ENCODE results near the gene EEIG1.

Gene EEIG1

DNA sequence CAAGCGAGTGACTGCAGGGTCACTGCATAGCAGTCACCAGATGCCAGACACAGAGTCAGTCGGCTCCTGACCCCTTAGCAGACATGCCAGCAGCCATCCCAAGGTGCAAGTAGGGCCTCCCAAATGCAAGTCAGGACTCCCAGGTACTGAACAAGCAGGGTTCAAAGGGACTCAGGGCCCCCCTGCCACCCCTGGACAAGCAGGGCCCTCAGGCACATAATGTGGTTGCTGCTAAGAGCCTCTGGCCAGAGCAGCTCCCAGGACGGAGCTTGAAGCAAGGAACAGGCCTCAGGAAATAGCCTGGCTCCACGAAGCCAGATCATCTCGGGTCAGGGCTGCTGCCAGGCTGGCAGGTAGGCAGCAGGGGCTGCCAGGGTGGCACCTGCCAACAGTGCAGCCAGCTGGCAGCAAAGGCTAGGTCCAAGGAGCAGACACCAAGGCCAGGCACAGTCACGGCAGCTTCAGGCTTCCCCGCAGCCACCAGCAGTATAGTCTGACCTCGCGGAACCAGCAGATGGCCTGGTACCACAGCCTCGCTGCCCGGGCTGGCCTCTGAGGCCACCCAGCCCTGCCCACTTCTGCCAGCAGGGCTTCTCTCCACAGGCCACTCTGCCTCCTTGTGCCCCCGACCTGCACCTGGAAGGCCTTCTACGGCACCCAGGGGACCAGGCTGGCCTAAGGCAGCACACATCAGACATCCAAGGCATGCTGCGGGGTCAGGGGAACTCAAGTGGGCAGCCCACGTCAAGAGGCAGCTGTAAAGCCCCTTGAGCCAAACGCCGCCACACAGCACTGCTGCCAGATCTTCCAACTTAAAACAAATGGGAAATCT, 7.4 kb downstream of the EEIG1 start:
- no peak for DNase-seq

DNA sequence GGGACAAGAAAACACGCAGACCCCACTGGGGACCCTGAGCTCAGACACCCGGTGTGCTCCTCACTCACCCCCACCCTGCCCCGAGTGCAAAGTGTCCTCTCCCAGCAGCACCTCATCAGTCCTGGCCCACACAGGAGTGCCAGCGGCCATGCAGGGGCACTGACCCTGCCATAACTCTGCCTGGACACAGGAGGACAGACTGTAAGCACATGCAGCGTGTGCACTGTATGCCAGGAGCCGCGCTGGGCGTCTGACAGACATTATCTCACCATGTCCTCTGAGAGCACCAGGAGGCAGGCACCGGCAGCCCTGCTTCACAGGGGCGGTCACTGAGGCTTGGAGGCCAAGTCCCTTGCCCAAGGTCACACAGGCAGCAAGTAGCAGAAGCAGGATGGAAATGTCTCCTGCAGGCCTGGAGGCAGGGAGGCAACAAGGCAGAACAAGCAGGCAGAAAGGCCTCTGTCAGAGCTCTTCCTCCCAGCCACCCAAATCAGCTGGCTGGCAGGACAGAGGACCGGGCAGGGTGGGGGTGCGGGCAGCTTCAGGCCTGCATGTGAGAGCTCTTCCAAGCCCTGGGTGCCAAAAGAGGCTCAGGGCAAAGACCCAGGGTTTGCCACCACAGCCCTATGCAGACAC, 8.4 kb downstream of the EEIG1 start:
- no peak for DNase-seq

DNA sequence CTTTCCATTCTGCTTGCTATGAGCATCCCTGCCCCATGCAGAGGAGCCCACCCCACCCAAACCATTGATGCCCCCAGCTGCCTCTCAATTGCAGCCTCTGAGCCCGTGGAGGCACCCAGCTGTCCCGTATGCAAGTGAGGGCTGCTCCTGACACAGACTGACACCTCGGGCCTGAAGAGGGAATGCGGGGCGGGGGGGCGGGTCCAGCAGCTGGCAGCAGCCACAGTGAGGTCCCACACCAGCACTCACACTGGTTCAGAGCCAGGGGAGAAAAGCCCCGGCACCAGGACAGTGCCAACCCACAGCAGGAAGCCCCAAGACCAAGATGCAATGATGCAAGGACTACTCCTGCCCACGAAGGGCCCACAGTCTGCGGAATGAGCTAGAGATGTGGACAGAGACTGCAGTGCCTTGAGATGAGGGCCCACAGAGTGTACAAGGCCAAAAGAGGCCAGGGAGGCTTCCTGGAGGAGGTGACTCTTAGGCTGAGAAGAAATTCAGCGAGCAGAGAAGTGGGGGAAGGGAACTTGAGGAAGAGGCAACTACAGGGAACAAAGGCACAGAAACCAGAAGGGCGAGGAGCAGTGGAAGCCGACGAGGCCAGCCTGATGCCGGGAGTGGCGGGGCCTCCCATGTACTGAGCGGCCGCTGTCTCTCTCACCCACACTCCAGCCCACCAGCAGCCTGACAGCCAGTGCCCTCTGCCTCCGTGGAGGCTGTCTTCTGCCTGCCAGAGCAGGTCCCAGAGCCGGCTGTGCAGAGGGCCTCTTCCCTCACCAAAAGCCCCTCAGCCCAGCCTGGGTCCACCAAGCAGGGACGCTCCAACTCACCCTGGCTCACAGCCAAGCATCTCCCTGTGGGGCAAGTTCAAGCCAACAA, 9.2 kb downstream of the EEIG1 start:
- no peak for DNase-seq

DNA sequence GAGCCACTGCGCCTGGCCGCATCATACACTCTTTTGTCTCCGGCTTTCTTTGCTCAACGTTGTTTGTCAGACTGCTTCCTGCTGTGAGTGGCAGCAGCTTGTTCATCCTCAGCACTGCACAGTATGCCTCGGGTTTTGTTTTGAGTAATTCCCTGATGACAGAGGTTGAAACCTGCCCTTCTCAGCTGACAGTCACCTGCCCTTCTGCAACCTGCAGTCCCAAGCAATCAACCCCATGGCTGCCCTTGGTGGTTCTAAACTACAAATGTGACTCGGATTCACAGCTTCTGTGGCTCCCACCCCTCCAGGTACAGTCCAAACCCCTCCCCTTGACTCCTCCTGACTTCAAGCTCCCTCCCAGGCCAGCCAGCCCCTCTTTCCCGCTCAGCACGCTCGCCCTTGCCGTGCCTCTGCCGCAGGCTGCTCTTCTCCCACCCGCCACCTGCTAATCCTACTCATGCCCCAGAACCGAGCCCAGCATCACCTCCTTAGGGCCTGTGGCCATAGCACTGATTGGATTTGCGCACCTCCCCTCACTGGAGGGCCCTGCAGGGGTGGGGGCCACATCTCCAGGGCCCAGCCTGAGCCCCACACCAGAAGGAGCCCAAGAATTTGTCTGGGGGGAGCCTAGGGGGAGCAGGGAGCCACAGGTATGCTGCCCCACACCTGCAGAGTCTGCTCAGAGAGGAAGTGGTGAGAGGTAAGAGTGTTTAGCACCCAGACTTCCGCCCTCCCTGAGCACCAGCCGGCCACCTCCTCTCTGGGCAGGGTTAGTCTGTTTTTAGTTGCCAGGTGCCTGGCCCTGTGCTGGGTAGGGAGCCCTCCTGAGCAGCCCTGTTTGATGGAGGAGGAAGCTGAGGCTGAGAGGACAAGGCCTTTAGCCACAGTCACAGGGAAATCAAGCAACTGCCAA, 10.1 kb downstream of the EEIG1 start:
- DNase-seq = peak; percentile 90

DNA sequence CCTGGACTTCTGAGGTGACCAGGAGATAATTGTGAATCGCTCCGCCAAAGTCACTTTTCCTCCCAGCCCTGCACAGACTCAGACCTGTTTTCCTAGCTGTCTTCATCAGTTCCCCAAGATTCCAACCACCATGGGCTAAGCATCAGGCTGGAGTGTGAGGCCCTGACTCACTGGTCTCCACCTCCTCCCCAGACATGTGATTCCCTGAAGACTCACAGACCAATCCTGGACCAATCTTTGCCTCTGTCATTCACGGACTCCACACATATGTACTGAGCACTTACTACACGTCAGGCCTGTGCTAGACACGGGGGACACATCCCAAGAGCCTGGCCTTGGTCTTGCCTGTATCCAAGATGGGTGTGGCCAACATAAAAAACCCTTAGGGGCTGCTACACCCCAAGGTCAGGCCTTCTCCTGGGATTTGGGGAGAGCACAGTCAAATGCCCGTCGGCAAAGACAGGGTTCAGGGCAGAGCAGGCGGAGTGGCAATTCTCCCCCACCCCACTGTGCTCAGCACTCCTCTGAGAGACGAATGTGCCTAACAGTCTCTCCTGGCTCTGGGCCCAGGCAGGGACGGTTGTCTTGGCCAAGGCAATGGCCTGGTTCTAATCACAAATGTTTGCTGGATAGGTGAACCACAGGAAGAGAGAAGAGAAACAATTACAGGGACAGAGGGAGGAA, 11.9 kb downstream of the EEIG1 start:
- DNase-seq = peak; percentile 72

DNA sequence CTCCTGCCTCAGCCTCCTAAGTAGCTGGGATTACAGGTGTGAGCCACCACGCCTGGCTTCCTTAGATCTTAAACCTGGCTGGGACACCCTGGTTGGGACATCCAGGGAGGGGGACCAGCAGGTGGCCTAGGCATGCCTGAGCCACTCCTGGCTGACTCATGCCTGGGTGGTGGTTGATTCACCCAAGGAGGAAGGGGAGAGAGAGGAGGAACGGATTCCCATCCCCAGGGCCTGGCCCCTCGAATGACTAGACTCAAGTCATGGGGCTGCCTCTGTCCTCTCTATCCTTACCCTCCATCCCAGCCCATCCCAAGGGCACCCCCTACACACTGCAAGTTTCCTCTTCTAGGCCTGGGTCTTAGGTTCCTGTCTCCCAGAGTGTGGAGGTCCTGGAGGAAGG, 12.7 kb downstream of the EEIG1 start:
- DNase-seq = no peak

DNA sequence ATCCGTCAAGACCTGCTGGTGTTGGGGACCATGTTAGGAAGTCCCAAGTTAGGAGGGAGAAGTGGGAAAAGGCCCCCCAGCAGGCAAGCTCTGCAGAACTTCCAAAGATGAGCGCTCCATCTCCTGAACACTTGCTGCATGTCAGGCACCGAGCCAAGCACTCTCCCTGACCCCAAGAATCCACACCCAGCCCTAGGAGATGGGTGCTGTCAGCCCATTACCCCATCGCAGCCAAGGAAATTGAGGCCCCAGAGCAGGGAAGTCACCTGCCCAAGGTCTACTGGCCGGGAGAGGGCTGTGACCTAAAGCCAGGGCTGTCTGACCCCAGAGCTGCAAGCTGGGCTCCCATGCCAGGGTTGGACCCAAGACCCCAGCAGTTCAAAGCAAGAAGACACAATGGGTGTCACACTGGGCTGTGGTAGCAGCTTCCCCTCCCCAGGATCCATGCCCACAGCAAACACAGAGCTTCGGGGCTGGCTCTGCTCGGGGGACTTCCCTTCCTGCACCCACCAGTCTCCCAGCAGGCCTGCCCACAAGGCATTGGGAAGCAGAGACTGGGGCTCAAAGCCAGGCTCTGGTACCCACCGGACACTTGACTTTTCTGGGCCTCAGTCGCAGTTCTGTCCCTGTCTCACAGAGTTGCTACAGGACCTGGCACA, 13.5 kb downstream of the EEIG1 start:
- DNase-seq = no peak

DNA sequence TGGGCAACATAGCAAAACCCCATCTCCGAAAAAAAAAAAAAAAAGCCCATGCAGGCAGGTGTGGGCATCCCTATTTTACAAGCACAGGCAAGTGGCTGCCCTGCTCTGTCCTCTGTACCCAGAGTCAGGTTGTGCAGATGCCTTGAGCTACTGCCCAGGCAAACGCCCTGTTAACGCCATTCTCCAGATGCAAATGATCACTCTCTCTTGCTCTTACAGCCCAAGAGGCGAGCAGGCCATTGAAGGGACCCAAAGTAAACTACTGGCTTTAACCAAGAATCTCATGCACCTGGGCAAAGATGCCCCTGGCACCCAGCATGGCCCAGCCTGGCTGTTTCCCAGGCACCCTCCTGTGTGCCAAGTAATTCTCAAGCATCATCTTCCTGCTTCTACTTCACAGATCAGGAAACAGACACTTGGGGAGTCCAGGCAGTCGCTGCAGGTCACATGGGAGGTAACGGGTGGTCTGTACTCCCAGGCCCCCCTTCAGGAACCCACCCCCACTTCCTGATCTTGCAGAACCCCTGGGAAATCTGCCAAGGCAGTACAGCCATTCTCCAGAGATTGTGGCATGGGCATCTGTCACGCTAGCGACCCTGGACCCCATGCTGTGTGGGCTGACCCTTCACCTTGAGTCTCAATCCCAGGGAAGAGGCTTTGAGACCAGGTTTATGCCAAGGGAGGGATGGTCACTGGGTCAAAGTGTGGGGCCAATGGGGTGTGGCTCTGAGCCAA, 14.2 kb downstream of the EEIG1 start:
- no peak for DNase-seq

DNA sequence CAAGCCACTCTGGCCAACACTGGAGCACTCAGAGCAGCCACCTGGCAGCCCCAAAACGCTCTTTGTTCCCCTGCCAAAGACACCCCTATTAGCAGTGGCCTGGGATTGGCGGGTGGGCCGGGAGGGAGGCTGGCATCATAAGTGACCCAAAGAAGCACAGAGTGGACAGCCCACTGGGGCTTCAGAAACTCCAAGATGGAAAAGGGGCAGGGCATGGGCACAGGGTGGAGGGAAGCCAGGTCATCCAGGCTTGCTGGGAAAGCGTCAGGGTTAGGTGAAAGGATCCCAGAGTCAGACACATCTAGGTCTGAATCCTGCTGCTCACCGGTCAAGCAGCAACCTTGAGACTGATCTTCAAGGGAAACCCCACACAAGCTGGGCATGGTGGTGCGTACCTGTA, 14.8 kb downstream of the EEIG1 start:
- DNase-seq = no peak

DNA sequence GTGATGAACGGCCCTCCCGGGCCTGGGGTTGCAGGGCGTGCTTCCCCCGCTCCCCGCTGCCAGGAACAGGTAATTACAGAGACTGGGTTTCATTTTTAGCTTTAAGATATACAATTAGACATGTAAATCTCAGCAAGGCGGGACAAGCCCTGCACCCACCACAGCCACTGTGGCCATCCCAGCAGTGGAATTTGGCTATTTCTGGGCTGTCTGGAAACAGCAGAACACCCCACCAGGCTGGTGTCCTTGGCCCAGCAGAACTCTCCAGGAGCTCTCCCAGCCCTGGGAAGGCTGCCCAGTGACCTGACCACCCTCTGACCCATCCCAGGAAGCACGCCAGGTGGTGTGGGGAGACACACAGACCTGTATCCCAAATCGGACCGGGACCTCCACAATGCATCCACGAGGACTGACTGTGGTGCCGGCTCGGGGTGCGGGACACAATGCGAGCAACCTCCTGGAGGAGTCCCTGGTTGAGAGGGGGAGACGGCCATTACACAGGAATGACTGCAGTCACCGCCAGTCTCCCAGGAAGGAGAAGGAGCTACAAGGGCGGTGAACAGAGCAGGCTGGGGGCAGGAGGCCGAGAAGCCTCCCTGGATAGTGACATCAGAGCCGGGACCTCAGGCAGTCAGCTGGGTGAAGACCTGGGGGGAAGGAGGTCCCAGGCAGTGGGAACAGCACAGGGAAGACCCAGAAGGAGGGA, 17.3 kb downstream of the EEIG1 start:
- DNase-seq = no peak

DNA sequence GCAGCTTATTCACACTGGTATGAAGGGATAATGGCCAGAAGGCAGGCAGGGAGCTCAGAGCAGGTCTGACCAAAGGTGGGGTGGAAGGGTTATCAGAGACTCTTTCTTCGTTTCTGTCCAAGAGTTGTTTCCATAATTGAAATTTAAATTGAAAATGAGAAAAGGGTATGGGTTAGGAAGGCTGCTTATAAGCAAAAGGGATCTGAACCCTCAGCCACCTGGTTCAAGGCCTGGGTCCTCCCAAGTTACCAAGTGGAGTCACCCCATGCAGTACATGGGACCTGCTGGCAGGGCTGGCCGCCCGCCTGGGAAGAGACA, 17.8 kb downstream of the EEIG1 start:
- no peak for DNase-seq

DNA sequence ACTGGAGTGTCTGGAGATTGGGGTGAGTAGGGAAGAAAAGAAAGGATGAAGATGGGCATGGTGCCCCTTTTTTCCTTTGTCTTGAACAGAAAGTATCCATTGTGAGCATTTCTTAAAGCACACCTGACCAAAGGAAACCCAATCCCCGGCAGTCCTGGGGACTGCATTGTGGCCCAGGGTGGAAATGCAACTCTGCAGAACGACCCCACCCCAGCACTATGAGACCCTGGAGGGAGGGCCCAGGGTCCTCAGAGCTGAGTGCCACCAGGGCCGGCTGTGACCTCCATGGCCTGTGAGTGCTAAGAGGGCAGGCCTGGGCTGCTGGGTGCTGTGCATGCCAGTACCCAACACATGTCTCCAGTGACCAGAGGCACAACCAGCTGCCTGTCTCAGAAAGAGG, 18.5 kb downstream of the EEIG1 start:
- no peak for DNase-seq

DNA sequence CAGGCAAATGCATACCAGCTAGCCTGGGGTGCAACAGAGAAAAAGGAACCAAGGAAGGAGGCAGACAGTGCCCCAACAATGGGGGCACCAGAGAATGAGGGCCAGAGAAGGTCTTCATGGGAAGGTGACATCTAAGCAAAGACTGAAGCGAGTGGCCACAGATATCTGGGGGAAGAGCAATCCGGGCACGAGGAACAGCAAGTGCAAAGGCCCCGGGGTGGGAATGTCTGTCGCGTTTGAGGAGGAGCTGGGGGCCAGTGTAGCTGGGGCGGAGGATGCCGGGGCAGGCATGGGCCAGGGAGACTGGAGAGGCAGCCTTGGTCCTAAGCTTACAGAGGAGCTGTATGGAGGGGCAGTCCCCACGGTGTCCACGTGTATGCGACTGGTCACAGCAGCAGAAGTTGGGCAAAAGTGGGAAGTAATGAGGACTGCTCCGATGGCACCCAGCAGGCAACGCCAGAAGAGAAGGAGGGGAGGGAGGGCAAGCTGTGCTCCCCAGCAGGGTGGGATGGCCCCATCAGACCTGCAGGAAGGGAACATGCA, 19.1 kb downstream of the EEIG1 start:
- no peak for DNase-seq

DNA sequence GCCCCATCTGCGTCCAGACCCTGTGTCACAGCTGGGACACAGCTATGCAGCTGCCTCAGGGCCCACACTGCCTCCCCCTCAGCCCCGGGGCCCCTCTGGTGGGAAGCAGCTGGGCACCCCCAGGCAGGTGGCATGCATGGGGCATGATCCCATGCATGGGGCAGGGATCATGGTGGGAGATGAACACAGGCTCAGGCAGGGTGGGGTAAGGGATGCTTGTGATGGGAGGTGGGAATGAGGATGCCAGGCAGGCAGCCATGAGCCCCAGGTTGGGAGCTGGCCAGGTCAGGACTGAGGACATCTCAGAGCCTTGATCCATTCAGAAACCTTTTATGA, 19.7 kb downstream of the EEIG1 start:
- DNase-seq = no peak

DNA sequence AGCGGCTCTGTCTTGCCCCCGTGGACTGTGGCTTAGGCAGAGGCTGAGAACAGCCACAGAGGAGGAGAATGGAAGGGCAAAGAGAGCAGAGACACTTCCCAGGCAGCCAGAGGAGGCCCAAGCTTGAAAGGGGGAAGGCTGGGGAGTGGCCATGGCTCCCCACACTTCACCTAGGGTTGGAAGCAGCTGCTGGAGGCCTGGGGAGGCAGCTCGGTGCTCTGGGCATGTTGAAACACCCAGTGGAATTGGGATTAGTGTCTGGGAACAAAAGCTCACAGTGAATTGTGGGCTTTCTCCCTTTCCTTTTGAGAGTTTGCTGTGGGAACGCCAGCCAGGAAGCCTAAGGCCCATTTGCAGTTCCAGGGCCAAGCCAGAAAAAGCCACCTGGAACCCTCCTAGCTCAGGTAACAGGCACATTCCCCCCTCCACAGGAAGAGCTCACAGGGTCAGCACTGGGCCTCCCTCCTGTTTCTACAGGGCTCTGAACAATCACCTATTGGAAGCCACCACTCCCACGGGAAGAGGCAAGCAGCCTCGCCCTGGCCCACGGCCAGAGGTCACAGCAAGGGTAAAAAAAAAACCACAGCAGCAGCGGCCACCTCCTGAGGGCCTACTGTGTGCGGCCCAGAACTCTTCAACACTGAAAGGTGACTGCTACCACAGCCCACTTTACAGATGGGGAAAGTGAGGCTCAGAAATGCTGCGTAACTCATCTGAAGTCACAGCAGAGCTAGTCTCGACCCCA, 20.2 kb downstream of the EEIG1 start:
- no peak for DNase-seq

DNA sequence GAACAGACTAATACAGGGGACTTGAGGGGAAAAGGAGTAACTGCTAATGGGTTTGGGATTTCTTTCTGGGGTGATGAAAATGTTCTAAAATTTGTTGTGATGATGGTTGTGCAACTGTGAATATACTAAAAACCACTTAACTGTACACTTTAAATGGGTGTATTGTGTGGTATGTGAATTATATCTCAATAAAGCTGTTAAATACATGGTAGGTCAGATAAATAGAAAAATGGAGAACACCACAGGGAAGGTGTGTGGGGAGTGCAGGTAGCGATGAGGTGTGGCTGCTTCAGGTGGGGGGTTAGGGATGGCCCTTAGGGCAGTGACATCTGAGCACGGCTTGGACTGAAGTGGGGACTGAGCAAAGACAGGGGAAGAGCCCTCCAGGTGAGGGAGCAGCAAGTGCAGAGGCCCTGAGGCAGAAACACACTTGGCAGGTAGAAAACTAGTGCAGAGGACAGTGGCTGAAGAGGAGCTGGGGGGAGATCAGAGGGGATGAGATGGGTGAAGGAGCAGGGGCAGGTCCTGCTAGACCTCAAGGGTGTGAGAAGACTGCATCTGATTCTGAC, 20.9 kb downstream of the EEIG1 start:
- DNase-seq = no peak

DNA sequence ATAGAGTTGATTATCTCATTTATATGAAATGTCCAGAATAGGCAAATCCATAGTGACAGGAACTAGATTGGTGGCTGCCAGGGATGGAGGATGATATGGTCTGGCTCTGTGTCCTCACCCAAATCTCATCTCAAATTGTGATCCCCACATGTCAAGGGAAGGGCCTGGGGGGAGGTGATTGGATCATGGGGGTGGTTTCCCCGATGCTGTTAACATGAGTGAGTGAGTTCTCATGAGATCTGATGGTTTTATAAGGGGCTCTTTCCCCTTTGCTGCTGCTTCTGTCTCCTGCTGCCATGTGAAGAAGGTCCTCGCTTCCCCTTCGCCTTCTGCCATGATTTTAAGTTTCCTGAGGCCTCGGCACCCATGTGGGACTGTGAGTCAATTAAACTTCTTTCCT, 21.4 kb downstream of the EEIG1 start:
- no peak for DNase-seq

DNA sequence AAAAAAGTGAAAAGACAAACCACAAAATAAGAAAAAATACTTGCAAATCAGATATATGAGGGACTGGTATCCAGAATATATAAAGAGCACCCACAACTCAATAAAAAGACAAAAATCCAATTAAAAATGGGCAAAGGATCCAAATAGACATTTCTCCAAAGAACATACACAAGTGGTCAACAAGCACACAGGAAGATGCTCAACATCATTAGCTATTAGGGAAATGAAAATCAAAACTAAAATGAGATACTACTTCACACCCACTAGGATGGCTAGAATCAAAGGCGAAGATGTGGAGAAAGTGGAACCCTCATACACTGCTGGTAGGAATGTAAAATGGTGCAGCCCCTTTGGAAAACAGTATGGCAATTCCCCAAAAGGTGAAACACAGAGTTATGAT, 22.1 kb downstream of the EEIG1 start:
- DNase-seq = no peak

Data from COR-L47 (cell line).